Heart left ventricle (tissue), 16 donors: ENCODE measurements around the gene CDK10. TPM values are rescaled to one million over a fixed set of nuclear protein-coding genes. Genes with fewer than 3 reads are reported as not detected.

ENCODE experiments used
- ATAC-seq, 4 donors: fragments of 200-7000 bp; cut with Tn5 transposase; one replicate each; pipeline ENCODE4 v1.9.1; 2020 to 2022; ENCODE audit warnings: moderate library complexity in 4 of 4, mild to moderate bottlenecking in 3 of 4, moderate number of reproducible peaks in 1 of 4
- DNase-seq, 5 donors: peaks; one replicate each; pipeline ENCODE4 v3.0.0-alpha.2; 2020
- H3K27ac ChIP-seq, 12 donors: fragments of 200-600 bp; sonication (generic) in 4 of 12; one replicate each; pipeline versions ENCODE4 v1.5.0 to v1.8.0; 2016 to 2022; ENCODE audit warnings: mild to moderate bottlenecking in 2 of 12
- H3K27me3 ChIP-seq, 9 donors: fragments of 200-600 bp; sonication (generic) in 2 of 9; one replicate each; pipeline versions ENCODE4 v1.5.1 to v1.8.0; 2016 to 2022; ENCODE audit warnings: mild to moderate bottlenecking in 3 of 9
- H3K36me3 ChIP-seq, 9 donors: fragments of 200-600 bp; sonication (generic) in 2 of 9; one replicate each; pipeline versions ENCODE4 v1.5.0 to v1.8.0; 2018 to 2022; ENCODE audit warnings: mild to moderate bottlenecking in 2 of 9
- H3K4me1 ChIP-seq, 12 donors: fragments of 200-600 bp; sonication (generic) in 4 of 12; one replicate each; pipeline versions ENCODE4 v1.5.0 to v1.8.0; 2016 to 2022; ENCODE audit warnings: mild to moderate bottlenecking in 3 of 12
- H3K4me3 ChIP-seq, 12 donors: fragments of 200-600 bp; sonication (generic) in 4 of 12; one replicate each; pipeline versions ENCODE4 v1.5.0 to v1.8.0; 2017 to 2022; ENCODE audit warnings: mild to moderate bottlenecking in 9 of 12, moderate library complexity in 4 of 12
- H3K9me3 ChIP-seq, 12 donors: fragments of 200-600 bp; sonication (generic) in 4 of 12; one replicate each; pipeline versions ENCODE4 v1.5.0 to v1.8.0; 2016 to 2022; ENCODE audit warnings: mild to moderate bottlenecking in 1 of 12
- CTCF ChIP-seq, 12 donors: fragments of 200-600 bp; sonication (generic) in 4 of 12; IDR thresholded peaks; one replicate each; pipeline versions ENCODE4 v1.5.0 to v1.8.0; 2018 to 2022; ENCODE audit warnings: antibody characterized with exemption in 12 of 12, mild to moderate bottlenecking in 5 of 12
- POLR2A ChIP-seq, 2 donors: fragments of 450-650 bp; IDR thresholded peaks; one replicate each; pipeline ENCODE4 v1.6.1; 2017; ENCODE audit warnings: antibody characterized with exemption in 2 of 2, mild to moderate bottlenecking in 2 of 2, moderate library complexity in 2 of 2
- WGBS, 4 donors: extraction: QIAGEN DNeasy Blood & Tissue Kit in 2 of 4; methylation state at CpG; one replicate each; pipeline versions ENCODE4 v1.1.5 to v1.1.7; 2013 to 2018; 5-methylcytosine and 5-hydroxymethylcytosine counted together
- intact Hi-C, 10 donors: fragments of 100-400 bp; cut with DNase I; formaldehyde crosslinking; loops; one replicate each; pipeline versions ENCODE4 v1.11.1 to v1.14.2; 2022
- long read RNA-seq, 3 donors: library from polyadenylated mRNA; unstranded; transcript quantifications; one replicate each; pipeline ENCODE4 v2.0.0, GENCODE V29; 2020 to 2021
- polyA plus RNA-seq, 2 donors: library from polyadenylated mRNA; stranded (reverse); fragments of 200-250 nt; gene quantifications; one replicate each; pipeline ENCODE4 v1.2.3, GENCODE V29; 2013
- total RNA-seq, 9 donors: library from RNA; depleted of rRNA in 2 of 9; stranded (reverse); fragments of >200 nt in 2 of 9; fragmentation: NEBNext Ultra II Directional in 3 of 9; extraction: Animal tissue kit (Norgen Biotek cat#: 25700) in 3 of 9; gene quantifications; one replicate each; pipeline versions ENCODE4 v1.1.0 to v1.2.4, GENCODE V29; 2016 to 2023
- donor health status: ischemic (EF 13 %, LVEDD 7.1; RV severe dilation, severe dysfunction).
- donor health status: healthy with polysubstance abuse.
- donor health status: DM: no; HTN: yes; CAD: no.
- donor health status: DM: no; HTN: no; CAD: no.
- donor health status: ischemic (EF 25% LVEDD 6.9; RV normal size, moderate dysfunction).
- donor health status: ischemic (EF 25% LVEDD 5.7; RV mildly dilated, moderate dysfunction).
- donor health status: healthy.
- donor health status: DM: yes; HTN: yes; CAD: no.
- donor health status: ischemic (EF 35%, LVEDD 5.7; RV mildly dilated, moderate dysfunction).
- donor health status: nonischemic (EF 11% LVEDD 7.7; RV severe dilation, severe dysfunction).
- donor health status: DM: yes; HTN: yes; CAD: no.
- donor health status: PGD.
- donor health status: ischemic (EF 29% LVEDD 5.4; RV normal size, mild dysfunction).
- donor health status: nonischemic (EF 23%, LVEDD 6.1; RV moderate dilation, normal function).

Gene CDK10, protein sequence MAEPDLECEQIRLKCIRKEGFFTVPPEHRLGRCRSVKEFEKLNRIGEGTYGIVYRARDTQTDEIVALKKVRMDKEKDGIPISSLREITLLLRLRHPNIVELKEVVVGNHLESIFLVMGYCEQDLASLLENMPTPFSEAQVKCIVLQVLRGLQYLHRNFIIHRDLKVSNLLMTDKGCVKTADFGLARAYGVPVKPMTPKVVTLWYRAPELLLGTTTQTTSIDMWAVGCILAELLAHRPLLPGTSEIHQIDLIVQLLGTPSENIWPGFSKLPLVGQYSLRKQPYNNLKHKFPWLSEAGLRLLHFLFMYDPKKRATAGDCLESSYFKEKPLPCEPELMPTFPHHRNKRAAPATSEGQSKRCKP
- 10 to 100 TPM; 16.1 to 31.4 (median 20.0) TPM for total RNA-seq
- polyA plus RNA-seq = 10 to 100 TPM; 22.9 to 30.7 TPM
- long read RNA-seq, donor 1, partial matches to known transcripts = 5 of 22 reads
- long read RNA-seq, donor 1, other reads (novel, unspliced or antisense) = 14 of 22 reads
- long read RNA-seq, donor 2, transcript CDK10-202 (13 exons, 1,798 nt) = major isoform, 14 of 70 reads
- long read RNA-seq, donor 2, transcript CDK10-212 (12 exons, 1,376 nt) = minor isoform, 10 of 70 reads
- long read RNA-seq, donor 2, partial matches to known transcripts = 10 of 70 reads
- long read RNA-seq, donor 2, other reads (novel, unspliced or antisense) = 36 of 70 reads
- long read RNA-seq, donor 3, partial matches to known transcripts = 6 of 28 reads
- long read RNA-seq, donor 3, other reads (novel, unspliced or antisense) = 16 of 28 reads

DNA sequence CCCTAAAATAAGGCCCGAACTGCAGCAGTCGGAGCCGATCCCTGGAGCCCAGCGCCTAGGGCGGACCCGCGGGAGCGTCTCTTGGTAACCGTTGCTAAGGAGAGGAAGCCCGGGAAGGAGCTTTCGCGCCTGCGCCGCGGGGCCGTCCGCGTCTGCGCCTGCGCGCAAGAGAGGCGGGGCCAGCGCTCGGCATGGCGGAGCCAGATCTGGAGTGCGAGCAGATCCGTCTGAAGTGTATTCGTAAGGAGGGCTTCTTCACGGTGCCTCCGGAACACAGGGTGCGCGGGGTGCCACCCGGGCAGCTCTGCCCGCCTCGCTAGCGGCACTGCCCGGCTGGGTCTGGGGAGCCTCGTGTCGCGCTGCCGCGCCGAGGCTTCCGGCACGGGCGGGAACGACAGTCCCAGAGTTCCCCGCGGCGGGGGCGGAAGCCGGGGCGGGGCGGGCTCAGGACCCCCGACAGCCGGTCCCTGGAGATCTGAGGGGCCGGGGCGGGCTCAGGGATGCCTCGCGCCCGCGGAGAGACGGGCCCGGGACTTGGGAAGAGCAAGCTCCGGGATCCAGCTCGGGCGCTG is at the start of gene CDK10:
Gene CDK10, plus strand, starts transcription at position 170 of the 572 bp plus-strand sequence. Its CDS starts 22 bp downstream, at position 192.
- DNase-seq = peak; percentile 89 to 95 (median 91)
- Histone ChIP-seq H3K27me3 (no peaks in the 10 kb centered on the region), H3K36me3 (peaks cover 0 to 26% (median 9%) of the 10 kb centered on the region in 9 donors), H3K9me3 (no peaks in the 10 kb centered on the region), H3K4me1 (peaks cover 0 to 16% (median 8%) of the 10 kb centered on the region in 12 donors), H3K27ac (peak within 1 kb of the TSS; percentile 84 to 98 (median 91)), H3K4me3 (peak within 1 kb of the TSS; percentile 66 to 99 (median 84))
- TF ChIP-seq CTCF (IDR thresholded peaks at IDR 0.05) (no peak), POLR2A (IDR thresholded peaks at IDR 0.05) (peak in 1 of 2 donors; percentile 85)
- ATAC-seq = peak; percentile 87 to 97 (median 96)
- intact Hi-C loops = no loop called here
- WGBS, 4 donors = 0 to 1% (median 0%) methylated on average over 3 to 67 of the region's 67 CpGs

- ATAC-seq = no peak
- TF ChIP-seq CTCF (IDR thresholded peaks at IDR 0.05) (no peak), POLR2A (IDR thresholded peaks at IDR 0.05) (no peak)
- no peaks in the 10 kb centered on the region for H3K36me3 ChIP-seq
- H3K9me3 ChIP-seq = no peaks in the 10 kb centered on the region
- no peak overlapping the region for H3K4me3 ChIP-seq
- no peak overlapping the region for H3K27ac ChIP-seq
- WGBS, 4 donors = 58 to 74% (median 70%) methylated on average over 10 of the region's 10 CpGs
- peaks cover 0 to 16% (median 7%) of the 10 kb centered on the region in 12 donors for H3K4me1 ChIP-seq
- H3K27me3 ChIP-seq = peaks cover 0 to 15% (median 13%) of the 10 kb centered on the region in 9 donors
- intact Hi-C loops = loop anchor here in 1 of 10 donors (10.0 kb wide), 1 partner anchor 303 kb away; no protein-coding TSS in a partner anchor
- no peak for DNase-seq
Measured at GRCh38 chr16:89637379-89637778, 49.1 kb upstream of the CDK10 start.

DNA sequence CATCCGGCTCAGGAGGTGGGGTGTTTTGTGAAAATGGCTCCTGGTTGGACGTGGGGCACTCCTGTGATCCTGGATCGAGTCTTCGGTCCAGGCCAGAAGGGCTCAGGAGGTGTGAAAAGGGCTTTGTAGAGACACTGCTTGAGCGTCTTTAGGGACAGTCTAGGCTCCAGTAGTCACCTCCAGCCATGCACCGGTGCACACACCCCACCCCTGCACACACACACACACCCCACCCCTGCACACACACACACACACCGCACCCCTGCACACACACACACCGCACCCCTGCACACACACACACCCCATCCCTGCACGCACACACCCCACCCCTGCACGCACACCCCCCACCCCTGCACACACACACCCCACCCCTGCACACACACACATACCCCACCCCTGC is 48.0 kb upstream of the CDK10 start:
- intact Hi-C loops = loop anchor here in 1 of 10 donors (10.0 kb wide), 1 partner anchor 304 kb away; no protein-coding TSS in a partner anchor
- H3K4me3 ChIP-seq = no peak overlapping the region

More for the DNA sequence above, 48.0 kb upstream of the CDK10 start:
- H3K27ac ChIP-seq = no peak overlapping the region
- H3K9me3 ChIP-seq = no peaks in the 10 kb centered on the region
- peaks cover 0 to 5% (median 2%) of the 10 kb centered on the region in 9 donors for H3K27me3 ChIP-seq
- ATAC-seq = no peak
- H3K4me1 ChIP-seq = peaks cover 0 to 16% (median 7%) of the 10 kb centered on the region in 12 donors
- WGBS, 4 donors = 65 to 80% (median 74%) methylated on average over 8 to 10 of the region's 10 CpGs
- TF ChIP-seq POLR2A (IDR thresholded peaks at IDR 0.05) (no peak), CTCF (IDR thresholded peaks at IDR 0.05) (no peak)
- H3K36me3 ChIP-seq = no peaks in the 10 kb centered on the region
- DNase-seq = no peak
